HG03565 (cell line): ENCODE results near the gene FBXW5.

ENCODE experiments used
- ATAC-seq: cut with Tn5 transposase; IDR thresholded peaks from one replicate; pipeline ENCODE4 v1.9.1; 2021; ENCODE audit warnings: mild to moderate bottlenecking, moderate library complexity; ENCODE audit not compliant: unreplicated experiment

FBXW5 gene

DNA sequence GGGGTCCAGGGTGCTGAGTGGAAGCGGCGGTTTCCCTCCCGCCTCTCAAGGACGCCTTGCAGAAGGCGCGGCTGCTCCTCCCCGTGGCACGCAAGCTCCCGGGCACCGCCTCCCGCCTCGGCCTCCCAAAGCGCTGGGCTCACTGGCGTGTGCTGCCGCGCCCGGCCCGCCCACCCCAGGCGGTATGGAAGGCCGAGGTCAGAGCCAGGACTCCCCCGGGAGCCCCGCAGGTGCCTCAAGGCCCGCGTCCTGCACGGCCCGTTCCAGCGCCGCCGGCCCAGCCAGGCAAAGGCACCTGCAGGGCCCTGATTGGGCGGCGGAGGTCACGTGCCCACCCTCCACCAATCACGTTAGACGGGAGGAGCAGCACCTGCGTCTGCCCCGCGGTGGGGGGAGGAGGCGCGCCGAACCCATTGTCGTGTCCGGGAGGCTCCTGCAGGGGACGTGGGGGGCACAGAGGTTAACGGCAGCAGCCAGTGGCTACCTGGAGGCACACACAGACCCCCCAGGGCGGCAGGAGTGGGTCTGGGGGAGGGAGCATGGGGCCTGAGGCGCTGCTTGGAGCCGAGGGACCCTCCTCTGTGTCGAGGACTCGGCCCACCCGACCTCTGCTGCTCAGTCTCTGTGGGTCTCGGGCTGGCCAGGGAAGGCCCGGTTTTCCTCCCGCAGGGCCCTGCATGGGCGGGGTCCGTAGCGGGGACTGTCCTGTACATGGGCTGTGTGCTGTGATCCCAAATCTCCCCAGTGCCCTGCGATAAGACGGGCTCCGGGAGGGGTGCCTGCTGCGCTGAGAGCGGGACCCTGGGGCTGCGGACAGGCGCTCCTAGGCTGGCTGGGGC, 5.5 kb upstream of the FBXW5 start:
- peak; percentile 70 for ATAC-seq

DNA sequence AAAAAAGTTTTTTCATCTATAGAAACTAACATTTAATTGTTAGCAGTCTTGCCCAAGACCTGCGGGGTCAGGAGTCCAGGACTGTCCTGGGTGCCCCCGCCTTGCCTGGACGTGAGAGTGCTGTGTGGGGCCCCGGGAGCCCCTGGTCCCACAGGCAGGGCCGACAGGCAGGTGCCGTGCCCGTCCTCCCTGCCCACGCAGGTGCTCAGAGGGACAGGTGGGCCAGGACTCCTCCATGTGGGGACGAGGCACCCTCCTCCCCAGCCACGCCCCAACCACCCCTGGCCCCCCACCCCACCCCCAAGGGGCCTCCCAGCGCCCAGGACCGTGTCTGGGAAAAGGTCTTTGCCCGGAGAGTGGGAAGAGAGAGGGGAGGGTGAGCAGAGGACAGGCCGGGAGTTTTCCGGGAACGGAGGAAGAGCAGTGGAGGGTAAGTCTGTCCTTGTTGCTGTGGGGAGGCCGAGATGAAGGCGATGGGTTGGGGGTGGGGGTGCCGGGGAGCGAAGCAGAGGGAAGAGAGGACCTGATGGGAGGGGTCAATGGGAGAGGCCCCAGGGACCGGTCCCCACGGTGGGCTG, 4.8 kb upstream of the FBXW5 start:
- ATAC-seq = no peak

DNA sequence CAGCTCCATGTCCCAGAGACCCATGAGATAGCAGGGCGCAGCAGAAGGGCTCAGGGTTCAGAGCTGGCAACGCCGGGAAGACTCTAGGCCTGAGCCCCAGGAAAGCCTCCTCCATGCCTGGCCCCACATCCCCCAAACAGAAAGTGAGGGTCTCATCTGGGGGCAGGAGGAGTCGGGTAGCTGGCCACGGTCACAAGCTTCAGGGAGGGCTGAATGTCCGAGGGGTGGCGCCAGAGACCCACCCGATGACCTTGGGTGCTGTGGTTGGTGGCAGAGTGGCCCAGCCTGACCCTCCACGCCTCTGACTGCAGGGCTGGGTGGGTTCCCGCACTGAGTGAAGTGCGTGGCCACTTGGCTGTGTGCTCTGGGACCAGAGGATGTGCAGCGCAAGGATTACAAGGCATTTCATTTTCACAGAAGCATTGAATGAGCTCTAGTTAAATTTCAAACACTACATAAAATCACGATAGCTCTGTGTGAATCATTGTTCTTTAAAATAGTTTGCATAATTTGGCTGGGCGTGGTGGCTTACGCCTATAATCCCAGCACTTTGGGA, 3.5 kb upstream of the FBXW5 start:
- no peak for ATAC-seq

DNA sequence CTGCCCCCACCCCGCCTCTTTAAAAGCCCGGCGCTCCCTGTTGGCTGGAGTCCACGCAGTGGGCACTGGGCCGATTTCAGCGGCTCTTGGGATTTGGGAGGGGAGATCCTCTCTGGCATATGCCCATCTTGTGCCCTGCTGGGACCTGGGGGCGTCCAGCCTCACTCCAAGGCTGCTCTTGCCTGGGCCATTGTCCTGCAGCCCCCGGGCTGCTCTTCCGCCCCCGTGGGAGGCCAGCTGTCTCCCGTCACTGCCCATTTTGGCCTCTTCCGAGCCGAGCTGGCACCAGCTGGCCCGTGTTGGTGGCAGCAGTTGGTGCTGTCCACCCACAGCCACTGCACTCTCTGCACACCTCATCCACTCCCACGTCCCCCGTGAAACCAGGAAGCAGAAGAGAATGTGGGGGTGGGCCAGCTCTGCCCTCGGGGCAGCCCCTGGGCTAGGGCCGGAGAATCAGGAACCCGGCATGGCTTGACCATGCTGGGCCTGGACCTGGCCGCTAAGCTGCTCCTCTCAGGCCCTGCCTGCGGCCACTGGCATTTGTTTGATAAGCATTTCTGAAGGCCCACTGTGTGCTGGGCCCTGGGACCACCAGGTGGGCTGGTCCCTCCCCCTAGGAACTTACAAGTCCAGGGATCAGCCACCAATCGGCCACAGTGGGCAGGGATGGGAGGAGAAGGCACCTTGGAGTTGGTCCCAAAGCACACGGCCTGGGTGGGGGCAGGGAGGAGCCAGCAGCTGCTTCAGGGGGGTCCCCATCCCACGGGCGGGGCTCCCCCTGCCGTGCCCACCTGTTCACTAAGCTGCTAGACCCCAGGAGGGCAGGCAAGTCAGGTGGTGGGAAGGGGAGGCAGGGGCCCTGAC, 2.7 kb upstream of the FBXW5 start:
- no peak for ATAC-seq

DNA sequence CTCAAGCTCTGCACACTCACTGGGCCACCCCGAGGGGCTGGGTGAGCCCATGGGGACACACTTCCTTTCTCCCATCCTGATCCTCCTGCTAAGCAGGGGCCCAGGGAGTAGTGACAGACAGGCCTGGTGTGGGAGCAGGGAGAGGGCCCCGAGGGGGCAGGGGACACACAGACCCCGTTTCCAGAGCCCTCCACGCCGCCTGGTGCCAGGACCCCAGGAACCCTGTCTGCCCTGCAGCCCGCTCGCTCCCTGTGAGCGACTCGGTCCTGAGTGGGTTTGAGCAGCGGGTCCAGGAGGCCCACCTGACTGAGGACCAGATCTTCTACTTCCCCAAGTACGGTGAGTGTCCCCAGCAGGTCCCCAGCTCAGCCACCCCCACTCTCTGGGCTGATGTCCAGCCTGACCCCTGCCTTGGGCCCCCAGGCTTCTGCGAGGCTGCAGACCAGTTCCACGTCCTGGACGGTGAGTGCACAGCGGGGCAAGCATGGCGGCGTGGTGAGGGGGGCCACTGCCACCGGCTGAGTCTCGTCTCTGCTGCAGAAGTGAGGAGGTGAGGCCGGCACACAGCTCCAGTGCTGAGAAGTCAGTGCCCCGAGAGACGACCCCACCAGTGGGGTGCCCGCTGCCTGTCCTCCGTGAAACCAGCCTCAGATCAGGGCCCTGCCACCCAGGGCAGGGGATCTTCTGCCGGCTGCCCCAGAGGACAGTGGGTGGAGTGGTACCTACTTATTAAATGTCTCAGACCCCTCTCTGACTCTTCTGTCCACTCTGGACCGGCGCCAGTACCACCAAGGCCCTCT, 1.9 kb upstream of the FBXW5 start:
- no peak for ATAC-seq

DNA sequence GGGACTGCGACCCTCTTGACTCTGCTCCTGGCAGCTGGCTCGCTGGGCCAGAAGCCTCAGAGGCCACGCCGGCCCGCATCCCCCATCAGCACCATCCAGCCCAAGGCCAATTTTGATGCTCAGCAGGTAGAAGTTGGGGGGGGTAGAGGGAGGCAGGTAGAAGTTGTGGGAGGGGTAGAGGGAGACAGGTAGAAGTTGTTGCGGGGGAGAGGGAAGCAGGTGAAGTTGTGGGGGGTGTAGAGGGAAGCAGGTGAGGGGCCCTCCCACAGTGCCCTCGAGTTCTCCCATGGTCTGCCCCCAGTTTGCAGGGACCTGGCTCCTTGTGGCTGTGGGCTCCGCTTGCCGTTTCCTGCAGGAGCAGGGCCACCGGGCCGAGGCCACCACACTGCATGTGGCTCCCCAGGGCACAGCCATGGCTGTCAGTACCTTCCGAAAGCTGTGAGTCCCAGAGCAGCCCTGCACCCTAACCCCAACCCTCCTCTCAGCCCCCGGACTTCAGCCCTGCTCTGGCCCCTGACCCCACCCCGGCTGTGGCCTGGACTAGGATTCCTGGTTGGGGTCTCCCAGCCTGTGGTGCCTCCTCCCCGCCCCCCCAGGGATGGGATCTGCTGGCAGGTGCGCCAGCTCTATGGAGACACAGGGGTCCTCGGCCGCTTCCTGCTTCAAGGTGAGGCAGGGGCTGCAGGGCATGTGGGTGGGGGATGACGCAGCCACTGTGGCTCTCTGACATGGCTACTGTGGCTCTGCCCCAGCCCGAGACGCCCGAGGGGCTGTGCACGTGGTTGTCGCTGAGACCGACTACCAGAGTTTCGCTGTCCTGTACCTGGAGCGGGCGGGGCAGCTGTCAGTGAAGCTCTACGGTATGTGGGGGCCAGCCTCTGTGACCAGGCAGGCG, 1.0 kb upstream of the FBXW5 start:
- ATAC-seq = no peak

DNA sequence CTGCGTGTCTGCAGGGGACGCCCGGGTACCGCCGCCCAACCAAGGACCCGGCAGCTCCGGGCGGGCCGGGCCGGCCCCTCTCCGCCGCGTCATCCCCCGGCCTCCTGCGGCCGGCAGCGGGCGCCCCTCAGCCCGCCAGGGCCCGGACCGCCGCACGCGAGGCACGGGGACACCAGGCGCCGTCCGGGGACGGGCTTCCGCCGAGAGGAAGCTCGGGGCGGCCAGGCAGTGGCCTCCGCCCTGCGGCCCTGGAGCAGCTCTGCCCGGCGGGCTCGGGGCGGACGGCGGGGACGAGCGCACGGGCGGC, 373 bp downstream of the FBXW5 start:
- peak; percentile 27 for ATAC-seq

DNA sequence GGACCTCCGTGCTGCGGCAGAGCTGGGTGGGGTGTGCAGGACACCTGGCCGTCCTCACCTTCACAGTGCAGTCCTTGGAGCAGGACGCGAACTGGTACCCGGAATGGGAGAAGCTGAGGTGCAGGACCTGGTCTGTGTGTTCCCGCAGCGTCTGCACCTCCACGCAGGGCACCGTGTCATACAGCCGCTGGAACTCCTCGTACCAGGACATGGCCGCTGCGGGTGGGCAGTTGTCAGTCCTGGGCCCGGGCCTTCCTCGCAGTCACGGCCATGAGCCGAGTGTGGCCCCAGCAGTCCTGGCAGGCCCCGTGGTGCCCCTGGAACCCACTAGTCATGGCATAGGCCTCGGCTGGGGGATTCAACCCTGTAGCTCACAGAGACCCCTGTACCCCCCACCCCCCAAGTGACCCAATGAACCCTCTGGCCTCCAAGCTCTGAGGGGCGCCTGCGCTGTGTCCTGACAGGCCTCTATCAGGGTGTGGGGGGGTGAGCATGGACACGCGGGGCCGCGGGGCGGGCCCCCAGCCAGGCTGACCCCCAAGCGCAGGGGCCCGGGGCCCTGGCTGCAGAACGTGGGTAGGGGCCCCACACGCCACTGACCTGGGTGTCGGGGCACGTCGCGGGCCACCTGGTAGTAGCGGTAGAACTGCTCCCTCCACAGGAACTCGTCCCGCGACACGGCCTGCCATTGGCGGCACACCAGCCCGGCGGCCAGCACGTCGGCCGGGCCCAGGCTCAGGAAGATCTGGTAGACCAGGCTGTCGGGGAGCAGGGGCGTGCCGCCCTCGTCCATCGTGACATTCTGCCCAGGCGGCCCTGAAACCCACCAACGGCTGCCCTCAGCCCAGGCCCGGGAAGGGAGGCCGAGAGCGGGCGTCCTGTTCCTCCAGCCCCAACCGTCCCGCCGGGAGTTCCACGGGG, 987 bp downstream of the FBXW5 start:
- peak; percentile 5 for ATAC-seq

DNA sequence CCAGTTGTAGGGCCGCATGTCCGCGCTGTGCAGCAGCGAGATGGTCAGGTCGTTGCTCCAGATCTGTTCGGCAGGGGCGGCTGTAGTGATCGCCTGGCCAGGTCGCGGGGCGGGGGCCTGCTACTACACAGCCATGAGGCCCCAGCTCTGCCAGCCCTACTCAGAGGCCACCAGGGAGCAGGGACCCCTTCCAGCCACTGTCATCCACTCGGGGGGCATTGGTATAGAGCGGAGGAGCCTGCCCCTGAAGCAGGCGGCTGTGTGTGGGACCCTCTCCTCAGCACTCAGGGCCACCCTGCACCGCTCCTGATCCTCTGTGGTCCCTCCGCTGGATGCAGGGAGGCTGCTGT, 1.7 kb downstream of the FBXW5 start:
- no peak for ATAC-seq

DNA sequence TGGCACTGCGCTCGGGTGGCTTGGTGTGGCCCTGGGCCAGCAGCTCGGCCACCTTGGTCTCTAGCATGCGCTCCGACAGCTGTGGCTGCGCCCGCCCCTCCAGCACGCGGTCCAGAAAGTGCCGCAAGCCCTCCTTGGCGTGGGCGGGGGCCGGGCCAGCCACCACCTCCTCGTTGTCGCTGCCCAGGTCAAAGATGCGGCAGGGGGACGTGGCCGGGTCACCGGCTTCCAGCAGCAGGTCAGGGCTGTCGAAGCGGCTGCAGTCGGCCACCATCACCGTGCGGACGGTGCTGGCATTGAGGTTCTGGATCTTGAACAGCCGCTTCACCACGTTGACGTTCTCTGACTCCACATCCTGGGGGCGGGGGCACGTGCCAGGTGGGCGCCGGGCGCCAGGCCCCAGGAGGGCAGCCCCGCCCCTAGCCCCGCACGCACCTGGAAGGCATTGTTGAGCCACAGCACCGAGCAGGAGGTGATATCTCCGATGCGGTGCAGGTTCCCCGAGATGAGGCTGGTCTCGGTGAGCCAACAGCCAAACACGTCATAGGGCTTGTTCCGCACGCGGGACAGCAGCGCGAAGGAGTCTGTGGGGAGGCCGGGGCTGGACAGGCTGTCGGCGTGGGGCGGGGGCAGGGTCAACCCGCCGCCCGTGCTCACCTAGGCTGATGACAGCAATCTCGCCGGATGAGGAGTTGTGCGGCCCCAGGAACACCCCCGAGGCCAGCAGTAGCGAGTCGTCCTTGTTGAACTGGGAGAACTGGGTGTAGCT, 2.2 kb downstream of the FBXW5 start:
- no peak for ATAC-seq

DNA sequence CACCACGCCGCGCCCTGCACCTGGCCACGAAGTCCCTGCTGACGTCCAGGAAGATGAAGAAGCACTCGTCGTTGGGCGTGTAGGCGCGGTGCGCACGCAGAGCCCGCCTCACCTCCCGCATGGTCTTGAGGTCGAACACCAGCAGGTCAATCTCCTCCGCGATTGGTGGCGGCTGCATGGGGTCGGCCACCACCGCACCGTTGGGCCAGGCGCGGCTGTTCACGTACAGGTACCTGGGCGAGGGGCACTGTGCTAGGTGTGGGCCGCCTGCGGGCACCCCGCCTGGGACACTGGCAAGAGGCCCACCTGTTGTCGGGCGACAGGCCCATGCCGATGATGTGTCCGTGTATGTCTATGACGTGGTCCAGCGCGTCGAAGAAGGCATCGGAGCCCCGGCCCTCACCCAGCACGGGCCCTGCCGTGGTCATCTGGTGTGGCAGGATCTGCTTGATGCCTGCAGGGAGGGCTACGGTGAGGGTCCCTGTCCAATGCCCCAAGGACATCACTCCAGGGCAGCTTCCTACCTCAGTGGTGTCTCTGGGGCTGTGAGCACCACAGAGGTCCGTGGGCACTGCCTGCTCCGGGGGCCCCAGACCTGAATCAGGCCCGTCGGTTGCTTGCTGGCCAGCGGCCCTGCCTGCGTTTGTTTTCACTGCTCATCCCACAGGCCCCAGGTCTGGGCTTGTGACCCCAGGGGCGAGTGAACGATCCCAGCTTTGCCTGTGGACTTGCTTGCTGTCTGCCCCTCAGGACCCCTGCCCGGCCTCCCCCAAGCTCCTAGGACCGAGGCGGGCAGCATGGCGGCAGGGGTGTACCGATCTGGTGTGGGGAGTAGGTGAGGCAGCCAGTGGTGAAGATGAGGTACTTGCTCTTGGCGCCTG, 3.1 kb downstream of the FBXW5 start:
- no peak for ATAC-seq

DNA sequence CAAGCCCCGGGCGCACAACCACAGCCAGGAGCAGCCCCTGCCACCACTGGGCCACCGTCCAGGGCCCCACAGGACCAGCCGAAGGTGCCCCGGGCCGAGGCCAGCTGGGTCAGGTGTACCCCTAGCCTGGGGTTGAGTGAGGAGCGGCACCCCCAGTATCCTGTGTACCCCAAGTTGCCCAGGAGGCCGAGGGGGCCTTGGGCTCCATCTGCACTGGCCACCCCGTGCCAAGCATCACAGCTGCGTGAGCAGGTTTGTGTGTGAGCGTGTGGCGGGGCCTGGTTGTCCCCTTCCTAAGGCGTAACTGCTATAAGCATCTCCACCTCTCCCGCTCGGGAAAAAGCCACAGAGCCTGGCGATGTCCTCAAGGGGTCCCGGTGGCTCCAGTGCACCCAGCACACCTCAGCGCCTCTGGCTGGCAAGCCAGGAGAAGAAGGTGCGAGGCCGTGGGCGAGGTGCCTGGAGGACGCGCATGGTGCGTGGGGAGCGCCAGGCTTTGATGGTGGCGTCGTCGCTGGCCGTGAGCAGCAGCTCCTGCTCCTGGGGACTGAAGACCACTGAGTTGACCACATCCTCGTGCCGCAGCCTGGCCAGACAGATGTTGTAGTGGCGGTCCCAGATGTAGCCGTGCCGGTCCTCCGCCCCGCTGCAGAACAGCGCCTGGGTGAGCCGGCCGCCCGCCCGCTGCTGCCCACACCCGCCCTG, 3.9 kb downstream of the FBXW5 start:
- ATAC-seq = no peak

DNA sequence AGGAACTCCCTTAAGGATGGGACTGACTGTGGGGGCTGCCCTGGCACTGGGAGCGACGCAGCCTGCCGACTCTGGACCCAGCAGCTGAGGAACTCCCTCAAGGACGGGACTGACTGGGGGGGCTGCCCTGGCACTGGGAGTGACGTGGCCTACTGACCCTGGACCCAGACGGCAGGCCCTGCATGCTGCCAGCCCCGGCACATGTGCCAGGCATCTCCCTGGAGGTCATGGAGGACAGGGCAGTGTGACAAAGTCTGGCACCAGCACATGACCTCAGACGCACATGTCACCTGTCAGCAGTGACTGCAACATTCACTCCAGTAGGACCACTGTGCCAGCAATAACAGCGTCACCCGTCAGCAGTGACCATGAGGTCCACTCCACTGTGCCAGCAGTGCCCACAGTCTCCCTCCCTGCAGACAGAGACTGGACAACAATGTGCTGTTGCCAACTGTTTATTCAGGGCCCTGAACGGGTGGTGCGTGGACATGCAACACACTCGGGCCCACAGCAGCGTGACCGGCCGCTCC, 4.5 kb downstream of the FBXW5 start:
- ATAC-seq = no peak

DNA sequence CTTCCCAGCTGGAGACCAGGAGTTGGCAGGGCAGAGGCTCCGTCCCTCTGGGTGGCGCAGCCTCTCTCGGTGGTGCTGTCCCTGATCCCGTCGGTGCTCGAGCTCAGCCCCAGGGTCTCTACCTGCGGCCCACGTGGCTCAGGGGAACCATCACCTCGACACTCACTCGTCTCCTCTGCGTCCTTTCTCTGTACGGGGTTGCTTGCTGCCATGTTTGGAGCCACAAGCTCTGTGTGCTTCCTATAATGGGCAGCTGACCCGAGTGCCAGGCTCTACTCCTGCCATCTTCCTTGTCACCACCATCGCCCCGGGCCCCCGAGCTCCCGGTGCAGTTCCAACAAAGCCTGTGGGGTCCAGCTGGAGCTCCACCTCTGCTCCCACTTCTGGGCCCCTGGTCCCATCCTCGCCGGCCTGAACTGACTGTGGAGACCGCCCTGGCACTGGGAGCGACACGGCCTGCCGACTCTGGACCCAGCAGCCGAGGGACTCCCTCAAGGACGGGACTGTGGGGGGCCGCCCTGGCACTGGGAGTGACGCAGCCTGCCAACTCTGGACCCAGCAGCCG, 5.0 kb downstream of the FBXW5 start:
- ATAC-seq = no peak

DNA sequence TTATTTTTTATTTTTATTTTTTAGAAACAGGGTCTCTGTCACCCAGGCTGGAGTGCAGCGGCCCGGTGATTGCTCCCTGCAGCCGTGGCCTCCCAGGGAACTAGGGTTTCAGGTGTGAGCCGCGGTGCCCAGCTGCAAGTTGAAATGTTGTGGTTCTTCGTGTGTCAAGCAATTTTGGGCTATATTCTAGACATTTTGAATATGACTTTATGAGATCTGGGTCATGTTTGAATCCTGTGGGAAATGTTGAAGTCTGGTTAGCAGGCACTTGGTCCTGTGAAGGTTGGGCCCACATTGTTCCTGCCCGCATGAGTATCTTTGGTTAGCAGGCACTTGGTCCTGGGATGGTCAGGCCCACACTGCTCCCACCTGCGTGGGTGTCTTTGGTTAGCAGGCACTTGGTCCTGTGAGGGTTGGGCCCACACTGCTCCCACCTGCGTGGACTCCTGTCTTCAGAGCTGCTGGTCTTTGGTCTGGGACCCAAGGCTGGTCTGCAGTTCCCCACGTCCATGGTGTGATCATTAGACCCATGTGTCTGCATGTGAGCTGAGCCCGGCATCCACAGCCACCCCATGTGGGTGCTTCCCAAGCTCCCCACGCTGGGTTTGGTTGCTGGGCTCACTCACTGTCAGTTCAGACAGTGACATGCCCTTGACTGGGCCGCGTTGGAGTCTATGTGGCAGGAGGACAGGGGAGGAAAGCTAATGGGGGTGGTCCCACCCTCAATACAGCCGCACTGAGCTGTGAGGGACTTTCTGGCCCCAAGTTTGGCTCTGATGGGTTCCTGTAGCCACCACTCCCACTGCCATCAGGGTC, 7.1 kb downstream of the FBXW5 start:
- no peak for ATAC-seq
